Measurements from ENCODE around the gene TDG. TPM values are rescaled to one million over a fixed set of nuclear protein-coding genes. Genes with fewer than 3 reads are reported as not detected.

Gene TDG
- total RNA-seq, 1 donor from 2014 or later = 18.1 TPM

DNA sequence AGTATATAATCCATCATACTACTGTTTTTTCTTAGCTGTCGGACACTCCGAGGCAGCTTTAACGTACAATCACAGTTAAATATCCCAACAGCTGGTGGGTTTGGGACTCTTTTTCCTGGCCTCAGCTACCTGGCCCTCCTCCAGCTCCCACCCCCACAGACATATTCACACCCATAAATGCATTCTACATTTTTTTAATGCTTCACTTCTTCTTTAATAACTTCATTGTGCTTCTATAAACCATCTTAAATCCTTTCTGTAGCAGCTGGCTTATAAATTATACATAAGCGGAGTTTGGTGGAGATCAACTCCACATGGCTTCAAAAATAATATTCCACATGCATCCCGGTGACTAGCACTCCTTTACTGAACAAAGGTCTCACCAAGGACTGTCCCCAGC lies 33.3 kb downstream of the TDG start:
- no peak overlapping the region for H3K27ac ChIP-seq
- TF ChIP-seq, protein P1, sequence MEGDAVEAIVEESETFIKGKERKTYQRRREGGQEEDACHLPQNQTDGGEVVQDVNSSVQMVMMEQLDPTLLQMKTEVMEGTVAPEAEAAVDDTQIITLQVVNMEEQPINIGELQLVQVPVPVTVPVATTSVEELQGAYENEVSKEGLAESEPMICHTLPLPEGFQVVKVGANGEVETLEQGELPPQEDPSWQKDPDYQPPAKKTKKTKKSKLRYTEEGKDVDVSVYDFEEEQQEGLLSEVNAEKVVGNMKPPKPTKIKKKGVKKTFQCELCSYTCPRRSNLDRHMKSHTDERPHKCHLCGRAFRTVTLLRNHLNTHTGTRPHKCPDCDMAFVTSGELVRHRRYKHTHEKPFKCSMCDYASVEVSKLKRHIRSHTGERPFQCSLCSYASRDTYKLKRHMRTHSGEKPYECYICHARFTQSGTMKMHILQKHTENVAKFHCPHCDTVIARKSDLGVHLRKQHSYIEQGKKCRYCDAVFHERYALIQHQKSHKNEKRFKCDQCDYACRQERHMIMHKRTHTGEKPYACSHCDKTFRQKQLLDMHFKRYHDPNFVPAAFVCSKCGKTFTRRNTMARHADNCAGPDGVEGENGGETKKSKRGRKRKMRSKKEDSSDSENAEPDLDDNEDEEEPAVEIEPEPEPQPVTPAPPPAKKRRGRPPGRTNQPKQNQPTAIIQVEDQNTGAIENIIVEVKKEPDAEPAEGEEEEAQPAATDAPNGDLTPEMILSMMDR (IDR thresholded peaks at IDR 0.05) = no peak
- no peaks in the 10 kb centered on the region for H3K9me3 ChIP-seq
- peaks cover 5% of the 10 kb centered on the region for H3K27me3 ChIP-seq
- intact Hi-C loops (cut with DNase I) = no loop called here
- no peaks in the 10 kb centered on the region for H3K36me3 ChIP-seq
- H3K4me3 ChIP-seq = no peak overlapping the region
- no peaks in the 10 kb centered on the region for H3K4me1 ChIP-seq
- ATAC-seq (no peak), DNase-seq (no peak)

DNA sequence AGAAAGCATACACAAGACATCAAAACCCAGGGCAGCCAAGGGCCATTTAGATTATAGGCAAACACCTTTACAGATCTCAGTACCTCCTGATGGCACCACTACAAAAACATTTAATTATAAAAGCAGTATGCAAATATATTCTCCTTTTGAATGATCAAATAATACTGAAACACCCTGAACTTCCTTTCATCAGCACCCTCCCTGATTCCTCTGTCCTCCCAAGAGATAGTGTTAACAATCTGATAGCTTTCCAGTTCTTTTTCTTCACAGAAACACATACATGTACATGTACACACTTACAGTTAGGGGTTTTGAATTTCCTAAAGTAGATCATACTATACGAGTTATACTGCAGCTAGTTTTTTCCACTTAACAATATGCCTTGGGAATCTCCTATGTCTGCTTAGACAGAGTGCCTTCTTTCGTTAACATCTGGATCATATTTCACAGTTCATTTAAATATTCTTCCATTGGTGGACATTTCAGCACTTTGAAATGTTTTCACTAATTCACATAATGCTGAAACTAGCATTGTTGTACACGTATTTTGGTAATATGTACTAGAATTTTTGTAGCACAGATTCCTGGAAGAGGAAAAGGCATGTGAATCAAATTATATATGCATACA lies 35.2 kb downstream of the TDG start:
- ATAC-seq (no peak), DNase-seq (no peak)
- H3K9me3 ChIP-seq = no peaks in the 10 kb centered on the region
- H3K4me1 ChIP-seq = no peaks in the 10 kb centered on the region
- TF ChIP-seq, protein P1 (IDR thresholded peaks at IDR 0.05) = no peak
- peaks cover 5% of the 10 kb centered on the region for H3K27me3 ChIP-seq
- H3K4me3 ChIP-seq = no peak overlapping the region
- intact Hi-C loops (cut with DNase I) = no loop called here
- H3K36me3 ChIP-seq = no peaks in the 10 kb centered on the region
- no peak overlapping the region for H3K27ac ChIP-seq

DNA sequence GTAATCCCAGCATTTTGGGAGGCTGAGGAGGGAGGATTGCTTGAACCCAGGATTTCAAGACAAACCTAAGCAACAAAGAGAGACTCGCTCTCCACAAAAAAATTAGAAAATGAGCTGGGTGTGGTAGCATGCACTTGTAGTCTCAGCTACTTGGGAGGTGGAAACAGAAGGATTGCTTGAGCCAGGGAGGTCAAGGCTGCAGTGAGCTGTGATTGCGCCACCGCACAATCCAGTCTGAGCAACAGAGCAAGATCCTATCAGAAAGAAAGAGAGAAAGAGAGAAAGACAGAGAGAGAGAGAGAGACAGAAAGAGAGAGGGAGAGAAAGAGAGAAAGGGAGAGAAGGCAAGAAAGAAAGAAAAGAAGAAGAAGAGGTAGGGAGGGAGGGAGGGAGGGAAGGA lies 37.0 kb downstream of the TDG start:
- Histone ChIP-seq H3K4me1 (no peaks in the 10 kb centered on the region), H3K27ac (no peak overlapping the region), H3K36me3 (no peaks in the 10 kb centered on the region), H3K27me3 (peaks cover 5% of the 10 kb centered on the region), H3K4me3 (no peak overlapping the region), H3K9me3 (no peaks in the 10 kb centered on the region)
- ATAC-seq (no peak), DNase-seq (no peak)
- TF ChIP-seq, protein P1 (IDR thresholded peaks at IDR 0.05) = no peak
- intact Hi-C loops (cut with DNase I) = no loop called here

DNA sequence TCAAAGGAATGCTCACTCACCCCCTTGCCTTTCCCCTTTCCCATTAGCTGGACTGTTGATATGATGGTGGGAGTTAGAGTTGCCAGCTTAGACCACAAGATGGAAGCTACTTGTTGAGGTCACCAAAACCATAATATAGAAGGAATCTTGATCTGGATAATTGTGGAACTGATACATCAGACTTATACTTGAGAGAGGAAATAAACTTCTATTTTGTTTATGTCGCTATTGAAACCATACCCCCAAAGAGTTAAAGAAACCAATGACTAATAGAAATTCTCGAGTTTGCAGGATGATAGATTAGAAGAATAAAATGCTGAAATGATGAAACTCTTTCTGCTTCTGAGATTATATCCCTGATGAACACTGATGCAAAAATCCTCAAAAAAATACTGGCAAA lies 37.9 kb downstream of the TDG start:
- no peak overlapping the region for H3K4me3 ChIP-seq
- no peak for ATAC-seq
- intact Hi-C loops (cut with DNase I) = no loop called here

DNA sequence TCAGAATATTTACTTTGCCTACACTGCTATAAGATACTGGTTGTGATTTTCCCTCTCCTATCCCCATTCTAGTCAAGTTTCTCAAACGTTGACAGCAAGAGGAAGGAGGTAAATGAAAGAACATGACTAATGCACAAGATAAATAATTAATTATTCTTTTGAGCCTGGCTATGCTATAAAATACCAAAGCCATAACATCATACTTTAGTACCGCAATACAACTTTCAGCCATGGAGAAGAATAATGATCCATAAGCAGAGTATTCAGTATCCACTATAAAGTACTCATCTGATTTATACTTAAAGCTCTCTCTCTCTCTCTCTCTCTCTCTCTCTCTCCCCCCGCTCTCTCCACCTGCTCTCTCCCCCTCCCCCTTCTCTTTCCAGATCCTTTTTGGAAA lies 41.3 kb downstream of the TDG start:
- ATAC-seq = no peak

More for the DNA sequence above, 37.9 kb downstream of the TDG start:
- no peaks in the 10 kb centered on the region for H3K4me1 ChIP-seq
- no peaks in the 10 kb centered on the region for H3K9me3 ChIP-seq
- DNase-seq = no peak
- H3K36me3 ChIP-seq = no peaks in the 10 kb centered on the region
- H3K27ac ChIP-seq = no peak overlapping the region
- H3K27me3 ChIP-seq = peaks cover 5% of the 10 kb centered on the region
- TF ChIP-seq, protein P1 (IDR thresholded peaks at IDR 0.05) = no peak

More for the DNA sequence above, 41.3 kb downstream of the TDG start:
- DNase-seq = no peak
- H3K27ac ChIP-seq = no peak overlapping the region
- intact Hi-C loops (cut with DNase I) = no loop called here
- no peaks in the 10 kb centered on the region for H3K27me3 ChIP-seq
- TF ChIP-seq, protein P1 (IDR thresholded peaks at IDR 0.05) = no peak
- no peak overlapping the region for H3K4me3 ChIP-seq
- H3K4me1 ChIP-seq = no peaks in the 10 kb centered on the region
- no peaks in the 10 kb centered on the region for H3K9me3 ChIP-seq
- no peaks in the 10 kb centered on the region for H3K36me3 ChIP-seq
